H9 (cell line): ENCODE measurements around the gene DHX35. TPM values are rescaled to one million over a fixed set of nuclear protein-coding genes. Genes with fewer than 3 reads are reported as not detected.

Experiments used
- DNase-seq: peaks from one replicate; pipeline ENCODE4 v3.0.0-alpha.2; 2017
- H2AFZ ChIP-seq: one replicate; pipeline ENCODE4 v1.6.1; 2013; ENCODE audit warnings: mild to moderate bottlenecking, low read length, control low read depth, moderate library complexity
- H2AK5ac ChIP-seq: 2 replicates; pipeline ENCODE4 v1.6.1; 2013; ENCODE audit warnings: low read length, control low read depth, mixed read lengths; ENCODE audit not compliant: insufficient read length
- H2BK120ac ChIP-seq: one replicate; pipeline ENCODE4 v1.6.1; 2013; ENCODE audit warnings: low read depth, mild to moderate bottlenecking, low read length, control low read depth, inconsistent platforms; ENCODE audit not compliant: poor library complexity, severe bottlenecking
- H2BK12ac ChIP-seq: 2 replicates; pipeline ENCODE4 v1.6.1; 2013; ENCODE audit warnings: low read length, control low read depth, mixed read lengths, low read depth; ENCODE audit not compliant: insufficient read length
- H2BK15ac ChIP-seq: 2 replicates; pipeline ENCODE4 v1.6.1; 2013; ENCODE audit warnings: low read depth, low read length, control low read depth
- H2BK20ac ChIP-seq: one replicate; pipeline ENCODE4 v1.6.1; 2013; ENCODE audit warnings: low read depth, mild to moderate bottlenecking, low read length, control low read depth, inconsistent platforms; ENCODE audit not compliant: poor library complexity, severe bottlenecking
- H2BK5ac ChIP-seq: 2 replicates; pipeline ENCODE4 v1.6.1; 2013; ENCODE audit warnings: low read length, control low read depth, mixed read lengths; ENCODE audit not compliant: insufficient read length
- H3K14ac ChIP-seq: 2 replicates; pipeline ENCODE4 v1.6.1; 2013; ENCODE audit warnings: low read length, control low read depth; ENCODE audit not compliant: insufficient read depth
- H3K18ac ChIP-seq: 2 replicates; pipeline ENCODE4 v1.6.1; 2013; ENCODE audit warnings: low read depth, mild to moderate bottlenecking, mixed read lengths, low read length, control low read depth; ENCODE audit not compliant: insufficient read length
- H3K23ac ChIP-seq: 2 replicates; pipeline ENCODE4 v1.6.1; 2013; ENCODE audit warnings: low read length, control low read depth, mixed read lengths, low read depth; ENCODE audit not compliant: insufficient read length
- H3K23me2 ChIP-seq: 2 replicates; pipeline ENCODE4 v1.6.1; 2013; ENCODE audit warnings: low read depth, mild to moderate bottlenecking, mixed read lengths, low read length, control low read depth; ENCODE audit not compliant: insufficient read length, poor library complexity, severe bottlenecking
- H3K27ac ChIP-seq: 2 replicates; pipeline ENCODE4 v1.5.1; 2013; ENCODE audit warnings: low read length, control low read depth, mixed read lengths, low read depth; ENCODE audit not compliant: insufficient read length
- H3K27me3 ChIP-seq: 2 replicates; pipeline ENCODE4 v1.6.1; 2013; ENCODE audit warnings: low read length, control low read depth, inconsistent platforms; ENCODE audit not compliant: insufficient read depth
- H3K4ac ChIP-seq: 2 replicates; pipeline ENCODE4 v1.6.1; 2013; ENCODE audit warnings: low read depth, mild to moderate bottlenecking, control low read depth, inconsistent platforms, low read length, moderate library complexity
- H3K4me1 ChIP-seq: 2 replicates; pipeline ENCODE4 v1.6.1; 2013; ENCODE audit warnings: low read length, control low read depth, inconsistent platforms; ENCODE audit not compliant: insufficient read depth
- H3K4me2 ChIP-seq: 2 replicates; pipeline ENCODE4 v1.6.1; 2013; ENCODE audit warnings: low read length, control low read depth, mixed read lengths; ENCODE audit not compliant: insufficient read length, insufficient read depth
- H3K56ac ChIP-seq: 2 replicates; pipeline ENCODE4 v1.6.1; 2013; ENCODE audit warnings: low read depth, mild to moderate bottlenecking, mixed read lengths, low read length, control low read depth; ENCODE audit not compliant: insufficient read length
- H3K79me1 ChIP-seq: 2 replicates; pipeline ENCODE4 v1.6.1; 2013; ENCODE audit warnings: low read depth, mild to moderate bottlenecking, moderate library complexity, low read length, control low read depth, inconsistent platforms; ENCODE audit not compliant: insufficient read depth, poor library complexity, severe bottlenecking
- H3K79me2 ChIP-seq: 2 replicates; pipeline ENCODE4 v1.6.1; 2013; ENCODE audit warnings: low read length, control low read depth, inconsistent platforms; ENCODE audit not compliant: insufficient read depth
- H3K9ac ChIP-seq: 2 replicates; pipeline ENCODE4 v1.6.1; 2013; ENCODE audit warnings: low read length, control low read depth, mixed read lengths; ENCODE audit not compliant: insufficient read length; ENCODE audit errors: extremely low read depth
- H3K9me3 ChIP-seq: one replicate; pipeline ENCODE4 v1.6.1; 2013; ENCODE audit warnings: low read depth, low read length, inconsistent platforms; ENCODE audit not compliant: control insufficient read depth
- H3T11ph ChIP-seq: one replicate; pipeline ENCODE4 v1.6.1; 2013; ENCODE audit warnings: mild to moderate bottlenecking, low read length, control low read depth, inconsistent platforms
- H4K20me1 ChIP-seq: one replicate; pipeline ENCODE4 v1.6.1; 2013; ENCODE audit not compliant: control insufficient read depth, insufficient read length, insufficient read depth
- H4K5ac ChIP-seq: 2 replicates; pipeline ENCODE4 v1.6.1; 2013; ENCODE audit warnings: low read depth, mild to moderate bottlenecking, mixed read lengths, low read length, control low read depth; ENCODE audit not compliant: insufficient read length
- H4K8ac ChIP-seq: replicated peaks from 2 replicates; pipeline ENCODE4 v1.6.1; 2013; ENCODE audit warnings: low read length, control low read depth, mixed read lengths, low read depth; ENCODE audit not compliant: insufficient read length
- H4K91ac ChIP-seq: 2 replicates; pipeline ENCODE4 v1.6.1; 2013; ENCODE audit warnings: low read depth, mild to moderate bottlenecking, moderate library complexity, mixed read lengths, low read length, control low read depth; ENCODE audit not compliant: insufficient read length
- H3K27ac Mint-ChIP-seq, 3 experiments: 2 replicates in 2 of 3; 3 replicates in 1 of 3; pipeline ENCODE4 v1.8.0; 2020 to 2021; ENCODE audit warnings: mixed read lengths in 3 of 3, mild to moderate bottlenecking in 1 of 3, moderate library complexity in 1 of 3
- H3K27me3 Mint-ChIP-seq: 2 replicates; pipeline ENCODE4 v1.8.0; 2021; ENCODE audit warnings: low read depth, mild to moderate bottlenecking, moderate library complexity, mixed read lengths
- H3K36me3 Mint-ChIP-seq, 3 experiments: 2 replicates in 2 of 3; 3 replicates in 1 of 3; pipeline ENCODE4 v1.8.0; 2020 to 2021; ENCODE audit warnings: low read depth in 3 of 3, mixed read lengths in 3 of 3; ENCODE audit not compliant: insufficient read depth in 1 of 3
- H3K4me1 Mint-ChIP-seq, 2 experiments: 2 replicates each; pipeline ENCODE4 v1.8.0; 2020; ENCODE audit warnings: mixed read lengths in 2 of 2
- H3K4me3 Mint-ChIP-seq, 2 experiments: 2 replicates in 1 of 2; 3 replicates in 1 of 2; pipeline ENCODE4 v1.8.0; 2020 to 2021; ENCODE audit warnings: mild to moderate bottlenecking in 2 of 2, mixed read lengths in 2 of 2, moderate library complexity in 1 of 2
- H3K9me3 Mint-ChIP-seq, 2 experiments: 2 replicates in 1 of 2; 3 replicates in 1 of 2; pipeline ENCODE4 v1.8.0; 2020; ENCODE audit warnings: mild to moderate bottlenecking in 2 of 2, mixed read lengths in 2 of 2, moderate library complexity in 1 of 2
- CTCF ChIP-seq: fragments of 200-600 bp; sonication (generic); conservative IDR thresholded peaks from 3 replicates; pipeline ENCODE4 v1.8.0; 2021; ENCODE audit warnings: antibody characterized with exemption, mild to moderate bottlenecking
- WGBS: extraction: QIAGEN DNeasy Blood & Tissue Kit; methylation state at CpG from one replicate; pipeline ENCODE4 v1.1.7; 2013; ENCODE audit warnings: missing lambda C conversion rate, low lambda C conversion rate, mixed read lengths; ENCODE audit not compliant: insufficient read length; ENCODE audit errors: extremely low coverage; 5-methylcytosine and 5-hydroxymethylcytosine counted together
- total RNA-seq: library from RNA; stranded (reverse); gene quantifications from 2 replicates; pipeline ENCODE4 v1.2.1, GENCODE V29; 2021

Gene DHX35
- total RNA-seq, 1 experiment from 2014 or later = 14.4 TPM

- Histone ChIP-seq H2BK15ac (no peak overlapping the region), H2BK5ac (no peak overlapping the region), H3K4me2 (no peak overlapping the region), H3T11ph (no peak overlapping the region), H2BK120ac (no peak overlapping the region), H2BK20ac (no peak overlapping the region), H3K9ac (no peak overlapping the region), H2BK12ac (no peak overlapping the region), H3K23me2 (no peaks in the 10 kb centered on the region), H3K18ac (no peak overlapping the region), H3K9me3 (no peaks in the 10 kb centered on the region), H3K27me3 (no peaks in the 10 kb centered on the region), H3K79me1 (no peaks in the 10 kb centered on the region), H4K8ac (no peak overlapping the region), H2AK5ac (no peak overlapping the region), H4K5ac (no peak overlapping the region), H3K4ac (no peak overlapping the region), H3K56ac (no peak overlapping the region), H3K14ac (no peak overlapping the region), H2AFZ (no peak overlapping the region), H4K91ac (no peak overlapping the region), H3K23ac (no peak overlapping the region), H4K20me1 (no peaks in the 10 kb centered on the region), H3K79me2 (no peaks in the 10 kb centered on the region), H3K27ac (no peak overlapping the region), H3K4me1 (no peaks in the 10 kb centered on the region)
- no peak for TF ChIP-seq CTCF
- no CpG with 5 or more reads among the region's 4 CpGs for WGBS
- Mint-ChIP-seq H3K36me3 (no peaks in the 10 kb centered on the region), H3K9me3 (no peaks in the 10 kb centered on the region), H3K27me3 (peaks cover 14% of the 10 kb centered on the region), H3K4me1 (no peaks in the 10 kb centered on the region), H3K27ac (no peak overlapping the region), H3K4me3 (no peak overlapping the region)
- DNase-seq = no peak
Measured at GRCh38 chr20:39057911-39058310, 95.8 kb downstream of the DHX35 start.
